Right lobe of liver (tissue), 4 donors: ENCODE data around the gene NEU3.
A peak's percentile ranks its signal among the peaks of the same experiment; 100 is the strongest.

Experiments used
- POLR2A ChIP-seq: fragments of 450-650 bp; IDR thresholded peaks from one replicate; pipeline ENCODE4 v1.6.1; 2017; ENCODE audit warnings: antibody characterized with exemption, mild to moderate bottlenecking
- TF ChIP-seq, protein P1 (sequence below), 4 donors: fragments of 200-600 bp in 3 of 4; fragments of 450-650 bp in 1 of 4; IDR thresholded peaks; one replicate each; pipeline versions ENCODE4 v1.5.1 to v1.8.0; 2016 to 2022; ENCODE audit warnings: antibody characterized with exemption in 4 of 4, mild to moderate bottlenecking in 2 of 4
- donor health status: DM: no; HTN: no; CAD: no.
- donor health status: DM: no; HTN: no; CAD: no.
- donor health status: DM: no; HTN: yes; CAD: no.

DNA sequence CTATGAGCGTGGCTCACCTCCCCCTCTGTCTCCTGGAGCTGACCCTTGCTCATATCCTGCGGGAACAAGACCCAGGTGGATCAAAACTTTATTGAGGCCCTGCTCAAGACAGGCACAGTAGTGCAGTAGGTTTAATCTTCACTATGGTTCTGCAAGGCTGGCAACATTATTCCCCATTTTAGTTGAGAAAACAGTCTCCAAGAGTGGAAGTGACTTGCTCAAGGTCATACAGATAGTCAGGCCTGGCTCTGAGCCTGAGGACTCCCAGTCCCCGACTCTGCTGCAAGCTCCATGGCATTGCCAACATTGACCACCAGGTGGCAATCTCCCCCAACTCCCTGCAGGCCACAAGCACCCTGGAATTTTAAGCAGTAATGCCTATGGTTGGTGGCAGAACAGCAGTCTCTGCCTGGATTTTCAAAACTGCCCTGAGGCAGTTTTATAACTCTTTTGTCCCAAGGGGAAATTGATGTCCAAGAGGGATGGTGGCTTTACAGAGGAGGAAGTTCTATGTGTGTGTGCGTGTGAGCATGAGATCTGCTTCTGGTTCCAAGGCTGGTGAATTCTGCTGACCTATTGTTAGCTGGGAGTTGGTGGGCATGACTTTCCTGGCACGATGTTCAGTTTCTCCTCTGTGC lies 34.1 kb downstream of the NEU3 start:
- TF ChIP-seq, protein P1, sequence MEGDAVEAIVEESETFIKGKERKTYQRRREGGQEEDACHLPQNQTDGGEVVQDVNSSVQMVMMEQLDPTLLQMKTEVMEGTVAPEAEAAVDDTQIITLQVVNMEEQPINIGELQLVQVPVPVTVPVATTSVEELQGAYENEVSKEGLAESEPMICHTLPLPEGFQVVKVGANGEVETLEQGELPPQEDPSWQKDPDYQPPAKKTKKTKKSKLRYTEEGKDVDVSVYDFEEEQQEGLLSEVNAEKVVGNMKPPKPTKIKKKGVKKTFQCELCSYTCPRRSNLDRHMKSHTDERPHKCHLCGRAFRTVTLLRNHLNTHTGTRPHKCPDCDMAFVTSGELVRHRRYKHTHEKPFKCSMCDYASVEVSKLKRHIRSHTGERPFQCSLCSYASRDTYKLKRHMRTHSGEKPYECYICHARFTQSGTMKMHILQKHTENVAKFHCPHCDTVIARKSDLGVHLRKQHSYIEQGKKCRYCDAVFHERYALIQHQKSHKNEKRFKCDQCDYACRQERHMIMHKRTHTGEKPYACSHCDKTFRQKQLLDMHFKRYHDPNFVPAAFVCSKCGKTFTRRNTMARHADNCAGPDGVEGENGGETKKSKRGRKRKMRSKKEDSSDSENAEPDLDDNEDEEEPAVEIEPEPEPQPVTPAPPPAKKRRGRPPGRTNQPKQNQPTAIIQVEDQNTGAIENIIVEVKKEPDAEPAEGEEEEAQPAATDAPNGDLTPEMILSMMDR (IDR thresholded peaks at IDR 0.05), result peak; percentile 87 to 98 (median 96)
- no peak for TF ChIP-seq POLR2A
